HepG2 (cell line): ENCODE results near the gene RAP2C. TPM values are rescaled to one million over a fixed set of nuclear protein-coding genes. Genes with fewer than 3 reads are reported as not detected.

Source experiments
- ATAC-seq: fragments of 200-7000 bp; cut with Tn5 transposase; 3 replicates; pipeline ENCODE4 v1.9.1; 2020; ENCODE audit warnings: mild to moderate bottlenecking, moderate library complexity
- BruUV-seq: library from RNA; stranded (reverse); fragments of 400-500 nt; replicated peaks from 2 replicates; lab custom pipeline; 2021; lab: Mats Ljungman, UMichigan
- CTCF ChIA-PET: fragments of 300-600 bp; formaldehyde crosslinking; extraction: SDS; loops from one replicate; lab custom pipeline; 2021; ENCODE audit warnings: low total read pairs, inconsistent platforms, low intra/inter-chr PET ratio; lab: Yijun Ruan, JAX
- POLR2A ChIA-PET: fragments of 350-600 bp; sonication (Branson Sonifier 250); formaldehyde crosslinking; loops from one replicate; lab custom pipeline; 2020; ENCODE audit warnings: antibody characterized with exemption, inconsistent platforms; lab: Yijun Ruan, JAX
- DNase-seq: peaks from one replicate; pipeline ENCODE4 v3.0.0-alpha.2; 2015; ENCODE audit warnings: low spot score
- FAIRE-seq: peaks from 3 replicates; lab custom pipeline; 2011; peaks lifted over from hg19 to GRCh38; lab: Jason Lieb, UNC
- H2AFZ ChIP-seq: one replicate; pipeline ENCODE4 v1.6.1; 2011; ENCODE audit warnings: low read length, inconsistent platforms
- H3K27ac ChIP-seq: fragments of 300-600 bp; 3 replicates; pipeline ENCODE4 v1.8.0; 2011; ENCODE audit warnings: mixed run types, mild to moderate bottlenecking, mixed read lengths, low read length, inconsistent platforms; ENCODE audit not compliant: insufficient read depth; ENCODE audit errors: extremely low read length
- H3K27me3 ChIP-seq, 2 experiments: fragments of 200-600 bp in 1 of 2; 2 replicates in 1 of 2; 3 replicates in 1 of 2; pipeline versions ENCODE4 v1.6.0 to v1.8.0; 2011; ENCODE audit warnings: low read length in 2 of 2, mild to moderate bottlenecking in 2 of 2, moderate library complexity in 2 of 2, inconsistent platforms in 1 of 2; ENCODE audit not compliant: insufficient read depth in 2 of 2, control insufficient read depth in 1 of 2
- H3K36me3 ChIP-seq, 2 experiments: fragments of 200-600 bp in 1 of 2; replicated peaks in 1 of 2; 2 replicates in 1 of 2; 3 replicates in 1 of 2; pipeline versions ENCODE4 v1.5.1 to v1.8.0; 2011; ENCODE audit warnings: low read length in 2 of 2, inconsistent platforms in 1 of 2; ENCODE audit not compliant: insufficient read depth in 2 of 2, control insufficient read depth in 1 of 2
- H3K4me1 ChIP-seq: 2 replicates; pipeline ENCODE4 v1.5.1; 2012; ENCODE audit warnings: low read length, inconsistent platforms; ENCODE audit not compliant: insufficient read depth
- H3K4me2 ChIP-seq: 2 replicates; pipeline ENCODE4 v1.6.0; 2011; ENCODE audit warnings: low read depth, low read length, inconsistent platforms
- H3K4me3 ChIP-seq, 3 experiments: fragments of 200-600 bp in 1 of 3; sonication (generic), shearing (Covaris generic) in 1 of 3; replicated peaks in 1 of 3; 2 replicates each; pipeline ENCODE4 v1.5.1; 2011 to 2016; ENCODE audit warnings: low read length in 3 of 3, inconsistent platforms in 2 of 3, low read depth in 2 of 3, mild to moderate bottlenecking in 2 of 3, control low read depth in 1 of 3, mixed read lengths in 1 of 3; ENCODE audit not compliant: insufficient read depth in 1 of 3
- H3K79me2 ChIP-seq: one replicate; pipeline ENCODE4 v1.6.1; 2011; ENCODE audit warnings: low read length, inconsistent platforms; ENCODE audit not compliant: insufficient read depth
- H3K9ac ChIP-seq: 2 replicates; pipeline ENCODE4 v1.6.0; 2011; ENCODE audit warnings: mild to moderate bottlenecking, low read depth, low read length, inconsistent platforms; ENCODE audit not compliant: insufficient read depth
- H3K9me3 ChIP-seq: 2 replicates; pipeline ENCODE4 v1.5.1; 2012; ENCODE audit warnings: mild to moderate bottlenecking, low read length
- H4K20me1 ChIP-seq: 2 replicates; pipeline ENCODE4 v1.6.0; 2011; ENCODE audit warnings: inconsistent platforms, mild to moderate bottlenecking, low read length, moderate library complexity; ENCODE audit not compliant: insufficient read depth
- CREM ChIP-seq, 2 experiments: sonication (generic) in 1 of 2; formaldehyde crosslinking in 1 of 2; IDR thresholded peaks; 2 replicates each; pipeline versions ENCODE4 v1.4.0 to v1.6.1; 2016 to 2020; ENCODE audit warnings: antibody characterized with exemption in 1 of 2, mild to moderate bottlenecking in 1 of 2, missing genetic modification reagents in 1 of 2
- NPAS2 ChIP-seq: sonication (generic); formaldehyde crosslinking; IDR thresholded peaks from 2 replicates; pipeline ENCODE4 v1.8.0; 2022; ENCODE audit warnings: mild to moderate bottlenecking, missing genetic modification reagents, borderline replicate concordance
- PAX8 ChIP-seq: sonication (generic); formaldehyde crosslinking; IDR thresholded peaks from 2 replicates; pipeline ENCODE4 v1.8.0; 2022; ENCODE audit warnings: mild to moderate bottlenecking, missing genetic modification reagents, borderline replicate concordance
- SALL2 ChIP-seq: sonication (generic); formaldehyde crosslinking; IDR thresholded peaks from 2 replicates; pipeline ENCODE4 v1.8.1; 2023; ENCODE audit warnings: mild to moderate bottlenecking, missing genetic modification reagents, inconsistent platforms
- SKI ChIP-seq: fragments of 450-650 bp; IDR thresholded peaks from one replicate; pipeline ENCODE4 v1.6.1; 2018; ENCODE audit warnings: mild to moderate bottlenecking; ENCODE audit not compliant: partially characterized antibody
- THAP11 ChIP-seq: IDR thresholded peaks from 2 replicates; pipeline ENCODE4 v1.6.1; 2016; ENCODE audit warnings: missing biosample characterization, missing genetic modification reagents
- ZBTB7A ChIP-seq: sonication (generic); formaldehyde crosslinking; IDR thresholded peaks from 2 replicates; pipeline ENCODE4 v1.8.0; 2022; ENCODE audit warnings: mild to moderate bottlenecking, missing genetic modification reagents
- ZNF207 ChIP-seq: fragments of 450-650 bp; IDR thresholded peaks from 2 replicates; pipeline ENCODE4 v1.6.1; 2016; ENCODE audit warnings: antibody characterized with exemption, borderline replicate concordance
- ZNF318 ChIP-seq: sonication (generic); formaldehyde crosslinking; IDR thresholded peaks from 2 replicates; pipeline ENCODE4 v1.4.0; 2020; ENCODE audit warnings: mild to moderate bottlenecking, missing genetic modification reagents
- ZNF558 ChIP-seq: sonication (generic); formaldehyde crosslinking; IDR thresholded peaks from 2 replicates; pipeline ENCODE4 v1.9.0; 2022; ENCODE audit warnings: mild to moderate bottlenecking, missing genetic modification reagents, borderline replicate concordance
- ZNF660 ChIP-seq: sonication (generic); formaldehyde crosslinking; IDR thresholded peaks from 2 replicates; pipeline ENCODE4 v1.5.1; 2020; ENCODE audit warnings: mild to moderate bottlenecking, low read depth, missing genetic modification reagents, borderline replicate concordance
- ZNF792 ChIP-seq: IDR thresholded peaks from 2 replicates; pipeline ENCODE4 v1.6.1; 2016
- WGBS: methylation state at CpG from one replicate; pipeline ENCODE4 v1.1.6; 2017; ENCODE audit warnings: low lambda C conversion rate; 5-methylcytosine and 5-hydroxymethylcytosine counted together
- in situ Hi-C: cut with HindIII; loops from 2 replicates; pipeline ENCODE4 v1.10.0; 2017; ENCODE audit warnings: low pct_unique_long_range_greater_than_20kb; ENCODE audit not compliant: extremely low pct_ligation_motif_present
- intact Hi-C: fragments of 100-400 bp; cut with micrococcal nuclease; formaldehyde crosslinking; loops from one replicate; pipeline ENCODE4 v1.10.0; 2022; ENCODE audit not compliant: unreplicated experiment
- polyA plus RNA-seq, 8 experiments: library from polyadenylated mRNA; depleted of rRNA in 3 of 8; stranded (reverse) in 7 of 8; unstranded in 1 of 8; fragments of >200 nt; fragmentation: Illumina TruSeq in 4 of 8; extraction: Trizol in 4 of 8; gene quantifications; 2 replicates each; pipeline versions ENCODE4 v1.2.1 to v1.2.3, GENCODE V29; 2011 to 2016; ENCODE audit warnings: low read depth in 4 of 8, missing spikeins in 1 of 8, mixed read lengths in 1 of 8; ENCODE audit not compliant: insufficient read depth in 1 of 8
- total RNA-seq, 5 experiments: library from RNA; depleted of rRNA; stranded (reverse); fragments of >200 nt; fragmentation: Illumina TruSeq; extraction: Trizol; gene quantifications; 2 replicates each; pipeline ENCODE4 v1.2.3, GENCODE V29; 2016; ENCODE audit warnings: low read depth in 1 of 5

The RAP2C gene
- total and polyA plus RNA-seq, 2 of the 13 experiments (the other 11 are each of a cell fraction or from before 2014, with no cell fraction given): 8.0 to 28.5 TPM

- 84% methylated on average over 3 of the region's 3 CpGs for WGBS
- no peak overlapping the region for H3K9ac ChIP-seq
- no peaks in the 10 kb centered on the region for H4K20me1 ChIP-seq
- H3K9me3 ChIP-seq: no peaks in the 10 kb centered on the region
- TF ChIP-seq THAP11 (CRISPR knock-in tag) (no peak), SKI (no peak), ZBTB7A (CRISPR knock-in tag) (no peak), ZNF792 (CRISPR knock-in tag) (no peak), ZNF558 (CRISPR knock-in tag) (no peak), PAX8 (CRISPR knock-in tag) (no peak), CREM (IDR thresholded peaks at IDR 0.05) (no peak), CREM (CRISPR knock-in tag; IDR thresholded peaks at IDR 0.05) (no peak), ZNF660 (CRISPR knock-in tag) (no peak), SALL2 (CRISPR knock-in tag) (no peak), ZNF207 (no peak), ZNF318 (CRISPR knock-in tag) (no peak), NPAS2 (CRISPR knock-in tag) (no peak)
- BruUV-seq: no TSS peak
- no peak overlapping the region for H3K27ac ChIP-seq
- no peak for DNase-seq
- no peaks in the 10 kb centered on the region for H3K79me2 ChIP-seq
- no peaks in the 10 kb centered on the region for H3K36me3 ChIP-seq
- no peak for ATAC-seq
- ChIA-PET POLR2A (no interaction called here), CTCF (no interaction called here)
- in situ Hi-C loops: no loop called here
- no peak overlapping the region for H3K4me2 ChIP-seq
- H3K27me3 ChIP-seq: no peaks in the 10 kb centered on the region
- no peak overlapping the region for H3K4me3 ChIP-seq
- intact Hi-C loops: no loop called here
- no peaks in the 10 kb centered on the region for H3K4me1 ChIP-seq
- H2AFZ ChIP-seq: no peak overlapping the region
- FAIRE-seq: no peak
These were observed 43.9 kb upstream of the RAP2C start for GRCh38 chrX:132263127-132263526.
